GM18520 (cell line): ENCODE results near the gene MBD5.

Experiments
- ATAC-seq: cut with Tn5 transposase; IDR thresholded peaks from one replicate; pipeline ENCODE4 v1.9.1; 2021; ENCODE audit not compliant: unreplicated experiment

Gene MBD5

GRCh38 chr2:148451046-148451445, 430.2 kb downstream of the MBD5 start:
- no peak for ATAC-seq

- ATAC-seq = no peak
These were observed 434.9 kb downstream of the MBD5 start for GRCh38 chr2:148455791-148456190.

GRCh38 chr2:148458171-148458570, 437.3 kb downstream of the MBD5 start:
- ATAC-seq = no peak

- ATAC-seq = no peak
These were observed 438.5 kb downstream of the MBD5 start for GRCh38 chr2:148459377-148459778.

- no peak for ATAC-seq
These were observed 441.0 kb downstream of the MBD5 start for GRCh38 chr2:148461876-148462275.

GRCh38 chr2:148475626-148476025, 454.7 kb downstream of the MBD5 start:
- ATAC-seq = no peak

- ATAC-seq = no peak
These were observed 458.5 kb downstream of the MBD5 start for GRCh38 chr2:148479398-148479797.

GRCh38 chr2:148483665-148484064, 462.8 kb downstream of the MBD5 start:
- ATAC-seq = no peak

GRCh38 chr2:148484066-148484465, 463.2 kb downstream of the MBD5 start:
- ATAC-seq = no peak

GRCh38 chr2:148486655-148487054, 465.8 kb downstream of the MBD5 start:
- ATAC-seq = no peak

- no peak for ATAC-seq
These were observed 466.5 kb downstream of the MBD5 start for GRCh38 chr2:148487439-148487838.

GRCh38 chr2:148490840-148491439, 470.0 kb downstream of the MBD5 start:
- no peak for ATAC-seq

GRCh38 chr2:148493822-148494563, 473.1 kb downstream of the MBD5 start:
- ATAC-seq = no peak

- no peak for ATAC-seq
These were observed 474.7 kb downstream of the MBD5 start for GRCh38 chr2:148495586-148495985.

GRCh38 chr2:148501545-148501944, 480.7 kb downstream of the MBD5 start:
- ATAC-seq = no peak

- no peak for ATAC-seq
These were observed 482.6 kb downstream of the MBD5 start for GRCh38 chr2:148503516-148503915.

GRCh38 chr2:148507970-148508369, 487.1 kb downstream of the MBD5 start:
- no peak for ATAC-seq

GRCh38 chr2:148508878-148509287, 488.0 kb downstream of the MBD5 start:
- no peak for ATAC-seq

- ATAC-seq = peak; percentile 99
These were observed 488.5 kb downstream of the MBD5 start for GRCh38 chr2:148509288-148509902.

GRCh38 chr2:148511883-148512282, 491.0 kb downstream of the MBD5 start:
- ATAC-seq = no peak

- ATAC-seq = no peak
These were observed 491.6 kb downstream of the MBD5 start for GRCh38 chr2:148512501-148512900.

- no peak for ATAC-seq
These were observed 492.5 kb downstream of the MBD5 start for GRCh38 chr2:148513427-148513826.
